ENCODE results near the gene ZNRF3. TPM values are rescaled to one million over a fixed set of nuclear protein-coding genes. Genes with fewer than 3 reads are reported as not detected.

The ZNRF3 gene
- total RNA-seq, 4 donors from 2014 or later, result 17.2 to 22.8 (median 19.5) TPM

- intact Hi-C loops (cut with DNase I; ENCODE audit: low total_unique reads), result no loop called here
- WGBS, 2 donors, result 90 to 92% methylated on average over 4 of the region's 4 CpGs
- no peak for DNase-seq (ENCODE audit: low spot score in 2 of 2)
- no peak for TF ChIP-seq POLR2A (IDR thresholded peaks at IDR 0.05)
- TF ChIP-seq, protein P1, sequence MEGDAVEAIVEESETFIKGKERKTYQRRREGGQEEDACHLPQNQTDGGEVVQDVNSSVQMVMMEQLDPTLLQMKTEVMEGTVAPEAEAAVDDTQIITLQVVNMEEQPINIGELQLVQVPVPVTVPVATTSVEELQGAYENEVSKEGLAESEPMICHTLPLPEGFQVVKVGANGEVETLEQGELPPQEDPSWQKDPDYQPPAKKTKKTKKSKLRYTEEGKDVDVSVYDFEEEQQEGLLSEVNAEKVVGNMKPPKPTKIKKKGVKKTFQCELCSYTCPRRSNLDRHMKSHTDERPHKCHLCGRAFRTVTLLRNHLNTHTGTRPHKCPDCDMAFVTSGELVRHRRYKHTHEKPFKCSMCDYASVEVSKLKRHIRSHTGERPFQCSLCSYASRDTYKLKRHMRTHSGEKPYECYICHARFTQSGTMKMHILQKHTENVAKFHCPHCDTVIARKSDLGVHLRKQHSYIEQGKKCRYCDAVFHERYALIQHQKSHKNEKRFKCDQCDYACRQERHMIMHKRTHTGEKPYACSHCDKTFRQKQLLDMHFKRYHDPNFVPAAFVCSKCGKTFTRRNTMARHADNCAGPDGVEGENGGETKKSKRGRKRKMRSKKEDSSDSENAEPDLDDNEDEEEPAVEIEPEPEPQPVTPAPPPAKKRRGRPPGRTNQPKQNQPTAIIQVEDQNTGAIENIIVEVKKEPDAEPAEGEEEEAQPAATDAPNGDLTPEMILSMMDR (IDR thresholded peaks at IDR 0.05), result no peak
- no peak overlapping the region for H3K4me3 ChIP-seq (ENCODE audit: low read depth, poor library complexity, severe bottlenecking)
Observed at GRCh38 chr22:28988457-28988856, 105.1 kb downstream of the ZNRF3 start.

GRCh38 chr22:28989035-28989464, 105.7 kb downstream of the ZNRF3 start:
- no peak overlapping the region for H3K4me3 ChIP-seq (ENCODE audit: low read depth, poor library complexity, severe bottlenecking)
- 74 to 75% methylated on average over 5 of the region's 5 CpGs for WGBS, 2 donors
- TF ChIP-seq, protein P1 (IDR thresholded peaks at IDR 0.05), result no peak
- TF ChIP-seq POLR2A (IDR thresholded peaks at IDR 0.05), result no peak
- DNase-seq (ENCODE audit: low spot score in 2 of 2), result no peak
- intact Hi-C loops (cut with DNase I; ENCODE audit: low total_unique reads), result no loop called here

- DNase-seq (ENCODE audit: low spot score in 2 of 2), result no peak
- 72 to 78% methylated on average over 7 of the region's 7 CpGs for WGBS, 2 donors
- no peak overlapping the region for H3K4me3 ChIP-seq (ENCODE audit: low read depth, poor library complexity, severe bottlenecking)
- intact Hi-C loops (cut with DNase I; ENCODE audit: low total_unique reads), result no loop called here
- TF ChIP-seq, protein P1 (IDR thresholded peaks at IDR 0.05), result no peak
- no peak for TF ChIP-seq POLR2A (IDR thresholded peaks at IDR 0.05)
Observed at GRCh38 chr22:28989484-28989883, 106.1 kb downstream of the ZNRF3 start.

DNA sequence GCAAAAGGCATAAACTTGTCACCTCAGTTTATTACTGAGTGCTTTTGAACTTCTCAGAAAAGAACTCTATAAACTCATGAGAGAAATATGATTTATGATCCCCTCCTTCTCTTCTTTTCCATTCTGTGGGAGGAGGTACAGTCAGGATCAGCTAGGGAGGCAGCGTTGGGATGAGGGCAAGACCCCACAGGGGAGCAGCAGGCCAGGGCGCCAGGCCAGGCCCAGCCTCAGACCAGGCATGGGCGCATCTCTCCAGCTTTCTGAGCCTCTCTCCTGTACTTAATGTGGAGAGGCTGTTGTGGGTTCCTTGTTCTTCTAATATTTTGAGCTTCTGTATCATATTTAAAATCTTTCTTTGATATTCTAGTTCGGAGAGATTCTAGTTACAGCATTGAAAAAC, 106.5 kb downstream of the ZNRF3 start:
- H3K4me3 ChIP-seq (ENCODE audit: low read depth, poor library complexity, severe bottlenecking), result no peak overlapping the region
- intact Hi-C loops (cut with DNase I; ENCODE audit: low total_unique reads), result no loop called here
- no peak for DNase-seq (ENCODE audit: low spot score in 2 of 2)
- 78 to 84% methylated on average over 4 of the region's 4 CpGs for WGBS, 2 donors
- TF ChIP-seq POLR2A (IDR thresholded peaks at IDR 0.05), result no peak
- TF ChIP-seq, protein P1 (IDR thresholded peaks at IDR 0.05), result no peak

DNA sequence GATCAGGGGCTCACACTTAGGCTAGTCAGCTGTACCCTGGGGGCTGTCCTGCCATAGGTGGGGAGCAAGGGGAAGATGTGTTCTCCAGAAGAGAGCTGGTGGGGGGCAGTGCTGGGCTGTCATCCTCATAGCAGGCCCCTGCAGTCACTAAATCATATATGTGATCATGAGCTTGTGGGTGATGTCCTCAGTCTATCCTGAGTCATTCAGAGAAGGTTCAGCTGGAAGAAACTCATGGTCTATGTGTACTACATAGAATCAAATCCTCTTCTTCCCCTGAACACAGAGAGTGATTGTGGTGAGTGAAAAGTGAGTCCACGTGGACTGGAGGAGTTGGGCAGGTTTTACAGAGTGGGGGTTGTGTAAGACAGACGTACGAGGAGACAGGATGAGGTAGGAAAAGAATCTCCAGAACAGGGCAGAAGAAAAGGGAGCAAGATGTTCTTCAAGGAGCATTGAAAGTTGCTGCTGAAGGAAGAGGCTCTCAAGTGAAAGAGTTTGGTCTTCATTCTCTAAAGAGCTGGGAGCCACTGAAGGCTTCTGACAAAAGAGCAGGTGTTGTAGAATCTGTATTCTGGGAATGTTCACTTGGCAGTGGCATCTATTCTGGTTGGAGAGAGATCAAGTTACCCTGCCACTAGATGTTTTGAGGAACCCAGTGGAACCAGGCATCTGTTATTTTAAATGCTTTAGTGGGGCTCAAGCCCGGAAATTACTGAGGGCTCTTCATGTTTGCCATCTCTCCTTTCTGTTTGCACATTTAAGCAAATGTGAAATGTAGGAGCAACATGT, 109.4 kb downstream of the ZNRF3 start:
- DNase-seq (ENCODE audit: low spot score in 2 of 2), result no peak
- WGBS, 2 donors, result 74 to 85% methylated on average over 4 of the region's 4 CpGs
- intact Hi-C loops (cut with DNase I; ENCODE audit: low total_unique reads), result no loop called here
- no peak overlapping the region for H3K4me3 ChIP-seq (ENCODE audit: low read depth, poor library complexity, severe bottlenecking)
- no peak for TF ChIP-seq POLR2A (IDR thresholded peaks at IDR 0.05)
- TF ChIP-seq, protein P1 (IDR thresholded peaks at IDR 0.05), result no peak
